ENCODE results near the gene POLR3C.

DNA sequence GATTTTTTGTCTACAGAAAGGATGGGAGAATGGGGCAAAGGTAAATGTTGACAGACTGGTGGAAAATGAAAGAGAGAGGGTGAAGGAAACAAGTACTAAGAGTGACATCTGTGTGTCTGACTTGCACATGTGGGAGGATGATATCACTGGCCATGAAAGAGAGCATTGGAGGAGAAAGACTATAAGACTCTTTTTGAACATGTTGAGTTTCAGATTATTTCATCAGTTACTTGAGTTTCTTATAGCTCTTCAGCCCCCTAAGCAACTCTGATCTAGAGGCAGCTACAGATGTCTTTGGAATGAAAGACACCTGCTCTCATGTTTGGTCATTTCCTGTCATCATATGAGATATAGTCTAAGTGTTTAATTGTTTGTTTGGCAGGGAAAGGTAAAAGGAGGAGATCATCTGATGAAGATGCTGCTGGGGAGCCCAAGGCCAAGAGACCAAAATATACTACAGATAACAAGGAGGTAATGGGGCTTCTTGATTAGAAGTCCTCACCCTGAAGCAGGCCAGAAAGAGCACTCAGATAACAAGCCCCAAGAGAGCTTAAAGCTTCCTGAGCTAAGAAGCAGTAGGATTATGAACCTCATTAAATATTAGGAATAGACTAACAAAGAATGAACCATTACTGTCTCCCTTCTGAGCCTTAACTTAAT lies 4.5 kb downstream of the POLR3C start:
- TF ChIP-seq, protein P1, sequence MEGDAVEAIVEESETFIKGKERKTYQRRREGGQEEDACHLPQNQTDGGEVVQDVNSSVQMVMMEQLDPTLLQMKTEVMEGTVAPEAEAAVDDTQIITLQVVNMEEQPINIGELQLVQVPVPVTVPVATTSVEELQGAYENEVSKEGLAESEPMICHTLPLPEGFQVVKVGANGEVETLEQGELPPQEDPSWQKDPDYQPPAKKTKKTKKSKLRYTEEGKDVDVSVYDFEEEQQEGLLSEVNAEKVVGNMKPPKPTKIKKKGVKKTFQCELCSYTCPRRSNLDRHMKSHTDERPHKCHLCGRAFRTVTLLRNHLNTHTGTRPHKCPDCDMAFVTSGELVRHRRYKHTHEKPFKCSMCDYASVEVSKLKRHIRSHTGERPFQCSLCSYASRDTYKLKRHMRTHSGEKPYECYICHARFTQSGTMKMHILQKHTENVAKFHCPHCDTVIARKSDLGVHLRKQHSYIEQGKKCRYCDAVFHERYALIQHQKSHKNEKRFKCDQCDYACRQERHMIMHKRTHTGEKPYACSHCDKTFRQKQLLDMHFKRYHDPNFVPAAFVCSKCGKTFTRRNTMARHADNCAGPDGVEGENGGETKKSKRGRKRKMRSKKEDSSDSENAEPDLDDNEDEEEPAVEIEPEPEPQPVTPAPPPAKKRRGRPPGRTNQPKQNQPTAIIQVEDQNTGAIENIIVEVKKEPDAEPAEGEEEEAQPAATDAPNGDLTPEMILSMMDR (IDR thresholded peaks at IDR 0.05), result no peak
- TF ChIP-seq POLR2A (IDR thresholded peaks at IDR 0.05), result no peak

Measured in thyroid gland (tissue), 4 donors.